K562 (cell line): ENCODE results near the gene WASF3. TPM values are rescaled to one million over a fixed set of nuclear protein-coding genes. Genes with fewer than 3 reads are reported as not detected.

Source experiments
- ATAC-seq: fragments of 200-7000 bp; cut with Tn5 transposase; 3 replicates; pipeline ENCODE4 v1.9.1; 2020; ENCODE audit warnings: moderate library complexity
- BruUV-seq: library from RNA; stranded (reverse); fragments of 400-500 nt; replicated peaks from 2 replicates; lab custom pipeline; 2021; lab: Mats Ljungman, UMichigan
- CTCF ChIA-PET: fragments of 300-600 bp; formaldehyde crosslinking; extraction: SDS; loops from one replicate; lab custom pipeline; 2021; ENCODE audit warnings: low intra/inter-chr PET ratio; lab: Yijun Ruan, JAX
- POLR2A ChIA-PET: fragments of 300-600, 350-650 bp; sonication (Branson Sonifier 250); formaldehyde crosslinking; extraction: SDS; loops from one replicate; lab custom pipeline; 2021; ENCODE audit warnings: antibody characterized with exemption, inconsistent platforms; lab: Yijun Ruan, JAX
- DNase-seq, 4 experiments: peaks; one replicate each; pipeline versions ENCODE4 v3.0.0 to v3.0.0-alpha.2; 2011 to 2018; ENCODE audit warnings: low spot score in 3 of 4, mixed read lengths in 3 of 4; ENCODE audit errors: extremely low read depth in 1 of 4
- FAIRE-seq: peaks from 2 replicates; lab custom pipeline; 2011; peaks lifted over from hg19 to GRCh38; lab: Jason Lieb, UNC
- H2AFZ ChIP-seq: 2 replicates; pipeline ENCODE4 v1.6.0; 2011; ENCODE audit warnings: low read depth, low read length, control low read depth, inconsistent platforms
- H3K27ac ChIP-seq: fragments of 200-600 bp; 3 replicates; pipeline ENCODE4 v1.8.0; 2011; ENCODE audit warnings: low read depth, mild to moderate bottlenecking, control low read depth, inconsistent platforms, low read length, moderate library complexity, mixed read lengths; ENCODE audit errors: extremely low read depth
- H3K27me3 ChIP-seq, 2 experiments: fragments of 300-600 bp in 1 of 2; 2 replicates in 1 of 2; 3 replicates in 1 of 2; pipeline versions ENCODE4 v1.6.0 to v1.8.0; 2011; ENCODE audit warnings: inconsistent platforms in 2 of 2, low read length in 2 of 2, mild to moderate bottlenecking in 1 of 2, mixed read lengths in 1 of 2, moderate library complexity in 1 of 2; ENCODE audit not compliant: control insufficient read depth in 2 of 2, insufficient read depth in 2 of 2
- H3K36me3 ChIP-seq: fragments of 300-600 bp; 3 replicates; pipeline ENCODE4 v1.8.0; 2011; ENCODE audit warnings: mild to moderate bottlenecking, low read length, inconsistent platforms; ENCODE audit not compliant: control insufficient read depth, insufficient read depth
- H3K4me1 ChIP-seq, 2 experiments: fragments of 200-600 bp in 1 of 2; replicated peaks in 1 of 2; 2 replicates in 1 of 2; 3 replicates in 1 of 2; pipeline versions ENCODE4 v1.5.1 to v1.8.0; 2011; ENCODE audit warnings: inconsistent platforms in 2 of 2, low read length in 2 of 2, mild to moderate bottlenecking in 1 of 2, mixed read lengths in 1 of 2, moderate library complexity in 1 of 2; ENCODE audit not compliant: control insufficient read depth in 2 of 2, insufficient read depth in 2 of 2
- H3K4me2 ChIP-seq: 2 replicates; pipeline ENCODE4 v1.6.1; 2011; ENCODE audit warnings: low read length, control low read depth, inconsistent platforms, mixed read lengths; ENCODE audit not compliant: insufficient read depth
- H3K4me3 ChIP-seq: fragments of 200-600 bp; sonication (generic), shearing (Covaris generic); 2 replicates; pipeline ENCODE4 v1.5.1; 2016; ENCODE audit warnings: control low read depth, inconsistent platforms
- H3K79me2 ChIP-seq: fragments of 200-600 bp; 3 replicates; pipeline ENCODE4 v1.8.0; 2011; ENCODE audit warnings: low read length, inconsistent platforms; ENCODE audit not compliant: control insufficient read depth, insufficient read depth
- H3K9ac ChIP-seq, 2 experiments: 2 replicates each; pipeline versions ENCODE4 v1.6.0 to v1.6.1; 2011; ENCODE audit warnings: low read depth in 2 of 2, low read length in 2 of 2, control low read depth in 1 of 2, inconsistent platforms in 1 of 2, mild to moderate bottlenecking in 1 of 2, mixed read lengths in 1 of 2; ENCODE audit not compliant: insufficient read depth in 1 of 2
- H3K9me1 ChIP-seq: one replicate; pipeline ENCODE4 v1.6.0; 2011; ENCODE audit warnings: inconsistent platforms, mild to moderate bottlenecking, low read length, moderate library complexity; ENCODE audit not compliant: control insufficient read depth, insufficient read depth
- H3K9me3 ChIP-seq: replicated peaks from 2 replicates; pipeline ENCODE4 v1.5.1; 2011; ENCODE audit warnings: low read depth, low read length, inconsistent platforms; ENCODE audit not compliant: control insufficient read depth, insufficient read depth
- H4K20me1 ChIP-seq: replicated peaks from 2 replicates; pipeline ENCODE4 v1.6.1; 2011; ENCODE audit warnings: low read length, inconsistent platforms, mixed read lengths; ENCODE audit not compliant: control insufficient read depth, insufficient read depth
- ARHGAP35 ChIP-seq: fragments of 450-650 bp; IDR thresholded peaks from 2 replicates; pipeline ENCODE4 v1.6.1; 2018; ENCODE audit not compliant: partially characterized antibody
- CEBPG ChIP-seq, 3 experiments: fragments of 200-800 bp in 1 of 3; sonication (Bioruptor generic) in 1 of 3; sonication (generic) in 1 of 3; formaldehyde crosslinking in 1 of 3; IDR thresholded peaks in 2 of 3; conservative IDR thresholded peaks in 1 of 3; 2 replicates each; pipeline versions ENCODE4 v1.6.1 to v1.8.0; 2016 to 2022; ENCODE audit warnings: missing compliant biosample characterization in 2 of 3, missing genetic modification characterization in 2 of 3, mild to moderate bottlenecking in 1 of 3, missing genetic modification reagents in 1 of 3
- GATAD2A ChIP-seq: fragments of 450-650 bp; IDR thresholded peaks from 2 replicates; pipeline ENCODE4 v1.6.1; 2017
- HNRNPLL ChIP-seq: fragments of 200-400 bp; formaldehyde crosslinking; IDR thresholded peaks from 2 replicates; pipeline ENCODE4 v1.6.1; 2017; ENCODE audit warnings: low read length, low read depth, mild to moderate bottlenecking; ENCODE audit not compliant: poor library complexity, severe bottlenecking
- IRF2 ChIP-seq: sonication (generic); formaldehyde crosslinking; IDR thresholded peaks from 2 replicates; pipeline ENCODE4 v1.8.1; 2022; ENCODE audit warnings: mild to moderate bottlenecking, missing genetic modification reagents
- KLF6 ChIP-seq: fragments of 250-450 bp; sonication (Bioruptor Pico); IDR thresholded peaks from 2 replicates; pipeline ENCODE4 v1.4.0; 2020; ENCODE audit warnings: mild to moderate bottlenecking, moderate library complexity, borderline replicate concordance
- LEF1 ChIP-seq: fragments of 450-650 bp; IDR thresholded peaks from 2 replicates; pipeline ENCODE4 v1.6.1; 2016; ENCODE audit warnings: mild to moderate bottlenecking
- NKRF ChIP-seq: fragments of 450-650 bp; IDR thresholded peaks from 2 replicates; pipeline ENCODE4 v1.6.1; 2016; ENCODE audit warnings: borderline replicate concordance
- NRF1 ChIP-seq, 2 experiments: fragments of 450-650 bp; IDR thresholded peaks in 1 of 2; conservative IDR thresholded peaks in 1 of 2; 2 replicates each; pipeline ENCODE4 v1.6.1; 2014; ENCODE audit warnings: mild to moderate bottlenecking in 2 of 2
- POLR2A ChIP-seq: fragments of 450-650 bp; conservative IDR thresholded peaks from 2 replicates; pipeline ENCODE4 v1.6.1; 2016
- POLR2H ChIP-seq: IDR thresholded peaks from 2 replicates; pipeline ENCODE4 v1.6.1; 2016; ENCODE audit warnings: missing genetic modification characterization, low read depth, mild to moderate bottlenecking, control low read depth, missing compliant biosample characterization, moderate library complexity
- RFX1 ChIP-seq: fragments of 450-650 bp; IDR thresholded peaks from 2 replicates; pipeline ENCODE4 v1.6.1; 2016; ENCODE audit warnings: mild to moderate bottlenecking, moderate library complexity
- ZNF431 ChIP-seq: sonication (generic); formaldehyde crosslinking; IDR thresholded peaks from 2 replicates; pipeline ENCODE4 v1.8.0; 2022; ENCODE audit warnings: mild to moderate bottlenecking, missing genetic modification reagents
- ZNF668 ChIP-seq: fragments of 250-450 bp; sonication (Bioruptor Pico); IDR thresholded peaks from 2 replicates; pipeline ENCODE4 v1.8.0; 2022; ENCODE audit warnings: mild to moderate bottlenecking, inconsistent platforms
- ZSCAN29 ChIP-seq: fragments of 450-650 bp; IDR thresholded peaks from 2 replicates; pipeline ENCODE4 v1.6.1; 2017
- WGBS: fragments of 100-300 bp; shearing (Covaris generic); methylation state at CpG from one replicate; pipeline ENCODE4 v1.1.6; 2016; ENCODE audit warnings: low coverage, mixed read lengths; ENCODE audit not compliant: insufficient coverage; ENCODE audit errors: missing lambda C conversion rate; 5-methylcytosine and 5-hydroxymethylcytosine counted together
- in situ Hi-C: fragments of 300-500 bp; cut with MboI; formaldehyde crosslinking; loops from 4 replicates; pipeline ENCODE4 v1.15.0; 2018; ENCODE audit warnings: inconsistent platforms, mixed read lengths
- intact Hi-C: fragments of 100-400 bp; cut with micrococcal nuclease; formaldehyde crosslinking; loops from 2 replicates; pipeline ENCODE4 v1.14.2; 2022
- polyA plus RNA-seq, 8 experiments: library from polyadenylated mRNA; depleted of rRNA in 4 of 8; stranded (reverse) in 5 of 8; unstranded in 3 of 8; fragments of >200 nt; fragmentation: Nextera tagmentation in 2 of 8; fragmentation: Illumina TruSeq in 1 of 8; extraction: Ambion mirVana in 2 of 8; extraction: Trizol in 1 of 8; gene quantifications; 2 replicates each; pipeline versions ENCODE4 v1.2.1 to v1.2.3, GENCODE V29; 2011 to 2014; ENCODE audit warnings: inconsistent platforms in 1 of 8, missing spikeins in 1 of 8
- total RNA-seq, 7 experiments: library from RNA; depleted of rRNA in 6 of 7; stranded (reverse); fragments of >200 nt in 6 of 7; fragmentation: Illumina TruSeq in 2 of 7; extraction: Trizol in 2 of 7; gene quantifications; 2 replicates each; pipeline versions ENCODE4 v1.2.1 to v1.2.3, GENCODE V29; 2011 to 2021; ENCODE audit warnings: low replicate concordance in 1 of 7

The WASF3 gene
- total and polyA plus RNA-seq, 9 of the 15 experiments (the other 6 are each of a cell fraction or from before 2014, with no cell fraction given): 0.04 to 0.43 (median 0.11) TPM

- TF ChIP-seq NKRF: no peak
- TF ChIP-seq POLR2A: no peak
- no peak for TF ChIP-seq CEBPG (CRISPR knock-in tag; IDR thresholded peaks at IDR 0.05)
- TF ChIP-seq CEBPG (tag; conservative IDR thresholded peaks at IDR 0.05 in 1 of 2, IDR thresholded peaks at IDR 0.05 in 1 of 2): no peak
- TF ChIP-seq HNRNPLL: no peak
Observed at GRCh38 chr13:26540334-26540733, 17.1 kb upstream of the WASF3 start (continued).

GRCh38 chr13:26541041-26541440, 16.4 kb upstream of the WASF3 start:
- TF ChIP-seq IRF2 (CRISPR knock-in tag): no peak
- TF ChIP-seq ZNF668 (CRISPR knock-in tag): no peak
- TF ChIP-seq GATAD2A: no peak
- TF ChIP-seq KLF6 (CRISPR knock-in tag): no peak
- no peak for TF ChIP-seq LEF1
- TF ChIP-seq ZSCAN29: no peak
- TF ChIP-seq POLR2H: no peak
- no peak for TF ChIP-seq RFX1
- TF ChIP-seq ZNF431 (CRISPR knock-in tag): no peak
- TF ChIP-seq ARHGAP35: no peak
- TF ChIP-seq NRF1 (conservative IDR thresholded peaks at IDR 0.05 in 1 of 2, IDR thresholded peaks at IDR 0.05 in 1 of 2): no peak
- ChIA-PET CTCF (no interaction called here), POLR2A (no interaction called here)
- BruUV-seq: no TSS peak
- in situ Hi-C loops (no loop called here), intact Hi-C loops (no loop called here)
- WGBS: 3% methylated on average over 5 of the region's 5 CpGs
- no peak overlapping the region for H3K9ac ChIP-seq
- no peaks in the 10 kb centered on the region for H3K9me3 ChIP-seq
- H3K27ac ChIP-seq: no peak overlapping the region
- FAIRE-seq: no peak
- H3K36me3 ChIP-seq: no peaks in the 10 kb centered on the region
- DNase-seq: no peak
- H3K4me1 ChIP-seq: no peaks in the 10 kb centered on the region
- H3K9me1 ChIP-seq: no peaks in the 10 kb centered on the region
- H2AFZ ChIP-seq: no peak overlapping the region
- H3K4me2 ChIP-seq: no peak overlapping the region
- ATAC-seq: no peak
- no peak overlapping the region for H3K4me3 ChIP-seq
- H3K79me2 ChIP-seq: no peaks in the 10 kb centered on the region
- H3K27me3 ChIP-seq: peaks cover 0 to 6% of the 10 kb centered on the region in 2 experiments; a peak in 1 of 5 replicates
- H4K20me1 ChIP-seq: no peaks in the 10 kb centered on the region
